Stimulated activated CD4-positive, alpha-beta T cell treated with anti-CD3 and anti-CD28 coated beads, Interleukin-1b, Interleukin-23, amount 100 ng/mL, for 4 hours (primary cell): ENCODE data around the gene NSUN4.
"Not testable (repeated sequence)": the region's sequence is repeated elsewhere in the genome, so short reads cannot be mapped to it uniquely, and the experiment has no call there.

Experiments
- DNase-seq, 2 donors: peaks; one replicate each; pipeline ENCODE4 v3.0.0-alpha.2; 2020; ENCODE audit warnings: low read depth in 2 of 2

Gene NSUN4

GRCh38 chr1:46340404-46341221 is at the start of gene NSUN4:
NSUN4 (plus strand) TSS chr1:46340807; CDS start chr1:46340827, 20 bp downstream.
- peak; percentile 74 to 81 for DNase-seq

- no peak for DNase-seq
These were observed 45.3 kb upstream of the NSUN4 start for GRCh38 chr1:46295306-46295705.

- DNase-seq: no peak
These were observed 42.2 kb upstream of the NSUN4 start for GRCh38 chr1:46298387-46298786.

DNA sequence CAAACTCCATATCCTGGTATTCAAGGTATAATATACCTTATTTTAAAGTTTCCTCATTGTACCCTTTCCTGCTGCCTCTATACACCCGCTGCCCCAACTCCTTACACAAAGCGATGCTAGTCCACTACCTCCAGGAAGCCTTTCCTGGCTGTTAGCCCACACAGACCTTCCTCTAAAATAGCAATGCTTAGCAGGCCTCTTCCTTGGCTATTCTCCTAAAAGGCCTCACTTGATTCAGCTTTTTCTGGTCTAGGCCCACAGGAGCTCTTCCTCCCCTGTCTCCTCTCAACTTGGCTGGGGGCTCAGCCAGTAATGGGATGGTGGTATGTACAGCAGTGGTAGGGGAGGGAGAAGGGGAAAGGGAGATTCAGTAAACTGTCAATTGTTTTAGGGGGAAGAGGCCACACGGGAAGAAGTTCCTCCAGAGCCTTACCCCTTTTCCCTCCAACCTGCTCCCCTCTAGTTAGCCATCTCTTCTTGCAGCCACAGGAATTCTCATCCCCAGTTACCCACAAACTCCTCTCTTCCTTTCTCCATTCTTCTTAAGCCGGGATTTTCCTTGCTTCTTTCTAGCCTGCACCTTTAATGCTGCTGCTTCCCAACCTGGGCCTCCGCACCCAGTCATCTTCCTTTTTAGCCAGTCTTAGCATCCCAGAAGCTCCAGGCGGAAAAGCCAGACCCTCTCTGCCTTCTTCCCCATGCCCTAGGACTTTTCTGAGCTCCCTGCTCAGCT is 39.8 kb upstream of the NSUN4 start:
- DNase-seq: no peak

DNA sequence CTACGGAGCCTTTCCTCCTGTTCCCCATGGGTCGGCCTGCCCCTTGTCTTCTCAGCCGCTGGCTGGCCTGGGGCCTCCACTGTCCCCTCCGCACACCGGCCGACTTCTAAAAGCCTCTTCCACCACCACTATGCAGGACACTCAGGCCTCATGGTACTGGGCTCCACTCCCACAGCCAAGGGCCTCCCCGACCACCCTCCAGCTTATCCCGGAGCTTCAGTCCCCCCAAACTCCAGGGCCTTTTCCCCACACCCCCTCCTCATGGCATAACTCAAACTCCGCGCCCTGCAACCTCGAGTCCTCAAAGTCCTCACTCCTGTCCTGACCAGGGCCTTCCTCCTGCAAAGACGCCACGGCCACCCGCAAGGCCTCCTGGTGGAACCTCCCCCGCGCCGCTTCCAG is 39.2 kb upstream of the NSUN4 start:
- DNase-seq: no peak

DNA sequence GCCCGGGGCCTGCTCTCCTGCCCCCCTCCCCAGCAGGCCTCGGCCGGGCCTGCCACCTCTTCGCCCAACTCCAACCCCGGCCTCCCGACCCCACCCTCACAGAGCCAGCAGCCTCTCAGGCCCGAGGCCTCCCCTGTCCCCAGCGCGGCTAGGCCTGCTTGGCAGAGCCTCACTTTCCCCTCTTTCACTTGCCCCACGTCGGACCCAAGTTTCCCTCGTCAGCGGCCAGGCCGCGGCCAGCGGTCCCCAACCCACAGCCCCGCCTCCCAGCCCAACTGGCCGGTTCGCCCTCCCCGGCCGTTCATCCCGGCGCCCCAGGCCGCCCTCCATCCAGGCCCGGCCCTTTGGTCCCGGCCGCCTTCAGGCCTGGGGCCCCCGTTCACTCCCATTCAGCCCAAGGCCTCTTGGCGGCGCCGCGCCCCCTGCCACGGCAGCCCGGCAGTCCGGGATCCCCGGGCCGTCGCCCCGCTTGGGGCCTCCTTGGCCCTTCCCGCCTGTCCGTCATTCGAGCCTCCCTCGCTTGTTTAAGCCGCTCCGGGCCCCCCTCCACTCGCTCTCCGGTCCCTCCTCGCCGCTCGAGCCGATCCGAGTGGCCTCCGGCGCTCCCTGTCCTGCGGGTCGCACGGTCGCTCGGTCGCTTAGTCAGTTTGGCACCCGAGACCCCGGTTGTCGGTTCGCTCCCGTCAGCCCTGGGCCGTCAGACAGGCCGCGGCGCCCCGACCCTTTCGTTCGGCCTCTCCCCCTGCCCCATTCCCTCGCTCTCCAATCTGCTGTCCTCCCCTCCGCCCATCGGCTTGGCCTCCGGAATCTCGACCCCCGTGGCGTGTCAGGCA is 38.6 kb upstream of the NSUN4 start:
- peak in 1 of 2 donors; percentile 50 for DNase-seq

DNA sequence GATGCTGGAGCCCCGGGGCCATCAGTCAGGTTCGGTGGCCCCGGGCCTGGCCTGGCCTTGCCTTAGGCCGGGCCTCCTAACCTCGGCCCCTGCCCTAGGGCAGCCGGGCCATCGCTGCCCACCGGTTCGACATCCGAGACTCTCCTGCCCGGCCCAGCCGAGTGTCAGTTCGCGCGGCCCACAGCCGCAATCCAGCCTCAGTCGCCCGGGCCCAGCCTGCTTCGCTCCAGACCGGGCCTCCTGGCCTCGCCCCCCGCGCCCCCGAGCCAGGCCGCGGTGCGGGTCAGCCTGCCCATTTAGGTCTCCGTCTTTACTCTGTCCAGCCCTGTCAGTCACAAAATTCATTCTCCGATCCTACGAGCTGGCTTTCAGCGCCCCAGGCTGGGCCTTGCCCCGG is 38.0 kb upstream of the NSUN4 start:
- DNase-seq: peak in 1 of 2 donors; percentile 10

DNA sequence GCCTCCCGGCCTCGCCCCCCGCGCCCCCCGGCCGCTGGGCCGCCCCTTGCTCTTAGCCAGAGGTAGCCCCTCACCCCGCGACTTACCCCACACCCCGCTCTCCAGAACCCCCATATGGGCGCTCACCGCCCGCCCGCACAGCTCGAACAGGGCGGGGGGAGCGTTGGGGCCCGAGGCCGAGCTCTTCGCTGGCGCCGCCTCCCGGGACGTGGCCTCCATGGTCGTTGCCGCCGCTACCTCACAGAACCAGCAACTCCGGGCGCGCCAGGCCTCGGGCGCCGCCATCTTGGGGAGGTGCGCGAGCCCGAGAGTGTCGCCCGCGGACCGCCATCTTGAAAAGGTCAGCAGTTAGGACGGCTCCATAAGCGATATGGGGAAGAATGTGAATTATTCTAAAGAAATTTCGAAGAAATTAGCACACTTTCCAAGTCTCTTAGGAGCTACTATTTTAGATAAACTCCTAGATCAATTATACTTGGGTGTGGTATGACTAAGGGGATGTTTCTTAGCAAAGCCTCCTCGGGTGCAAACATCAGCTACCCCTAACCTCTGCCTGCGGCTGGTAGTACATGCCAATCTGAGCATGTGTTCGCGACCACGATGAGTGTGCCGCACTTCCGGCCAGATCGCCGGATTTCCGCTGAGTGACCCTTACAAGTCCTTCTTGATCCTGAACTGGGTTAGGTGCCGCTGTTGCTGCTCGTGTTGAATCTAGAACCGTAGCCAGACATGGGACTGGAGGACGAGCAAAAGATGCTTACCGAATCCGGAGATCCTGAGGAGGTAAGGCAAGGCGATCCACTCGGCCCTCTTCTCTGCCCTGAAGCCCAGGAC is 37.4 kb upstream of the NSUN4 start, which contains the start of the genes LRRC41 and UQCRH:
Gene LRRC41, minus strand, starts transcription at position 579 of the 834 bp plus-strand sequence. Its CDS starts 294 bp downstream, at position 285.
Gene UQCRH, plus strand, starts transcription at position 661 of the 834 bp plus-strand sequence. Its CDS starts 69 bp downstream, at position 730.
- DNase-seq: peak; percentile 84 to 88

DNA sequence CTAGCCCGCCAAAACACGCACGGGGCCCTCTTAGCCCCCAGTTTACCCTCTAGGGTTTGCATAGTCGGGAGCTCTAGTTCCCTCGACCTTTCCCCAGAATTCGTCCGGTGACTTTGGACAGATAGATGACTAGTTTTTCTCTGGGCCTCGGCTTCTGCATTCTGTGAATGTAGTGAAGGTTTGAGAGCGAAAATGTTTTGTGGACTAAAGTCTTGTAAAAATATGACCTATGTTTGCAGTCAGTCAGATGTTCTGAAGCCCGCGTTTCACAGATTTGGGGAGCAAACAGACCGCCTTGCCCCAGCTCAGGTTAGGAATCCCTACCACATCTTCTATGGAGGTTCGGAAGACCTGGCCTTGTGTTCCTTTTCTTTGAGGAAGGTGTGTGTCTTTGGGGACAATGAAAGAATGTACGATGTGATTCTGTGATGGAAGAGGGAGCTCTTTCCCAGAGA is 36.7 kb upstream of the NSUN4 start:
- DNase-seq: no peak

DNA sequence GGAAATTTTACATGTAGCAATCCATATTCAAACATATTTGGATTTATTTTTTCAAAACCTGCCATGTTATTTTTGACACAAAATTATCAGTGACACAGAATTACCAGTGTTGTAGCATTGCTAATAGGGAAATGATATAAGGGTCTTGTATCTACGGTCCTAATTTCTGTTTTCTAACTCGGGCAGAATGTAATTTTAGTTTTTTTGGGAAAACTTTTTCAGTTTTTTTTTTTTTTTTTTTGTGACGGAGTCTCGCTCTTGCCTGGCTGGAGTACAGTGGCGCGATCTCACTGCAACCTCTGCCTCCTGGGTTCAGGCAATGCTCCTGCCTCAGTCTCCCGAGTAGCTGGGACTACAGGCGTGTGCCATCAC is 34.5 kb upstream of the NSUN4 start:
- DNase-seq: no peak

DNA sequence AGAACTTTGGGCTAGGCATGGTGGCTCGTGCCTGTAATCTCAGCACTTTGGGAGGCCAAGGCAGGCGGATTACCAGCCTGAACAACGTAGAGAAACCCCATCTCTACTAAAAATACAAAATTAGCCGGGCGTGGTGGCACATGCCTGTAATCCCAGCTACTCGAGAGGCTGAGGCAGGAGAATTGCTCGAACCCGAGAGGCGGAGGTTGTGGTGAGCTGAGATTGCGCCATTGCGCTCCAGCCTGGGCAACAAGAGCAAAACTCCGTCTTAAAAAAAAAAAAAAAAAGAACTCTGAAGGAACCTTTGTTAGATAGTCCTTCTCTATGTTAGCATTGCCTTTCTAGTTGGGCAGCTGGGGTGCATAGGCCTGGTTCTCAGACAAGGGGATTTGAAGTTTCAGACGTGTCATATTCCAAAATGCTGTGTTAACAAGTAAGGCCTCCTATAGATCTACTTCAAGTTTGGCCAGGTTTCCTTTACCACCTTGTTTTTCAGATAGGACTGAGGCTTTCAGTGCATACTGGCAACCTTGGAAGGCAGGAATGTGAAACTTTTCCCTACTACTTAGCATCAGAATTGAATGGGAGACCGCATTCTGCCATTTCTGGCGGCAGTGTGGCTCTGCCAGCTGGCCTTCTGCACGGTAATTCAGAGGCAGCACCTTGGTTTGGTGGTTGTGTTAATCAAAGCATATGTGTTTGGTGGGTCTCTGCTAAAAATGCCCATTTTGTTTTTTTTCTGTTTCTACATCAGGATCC is 31.0 kb upstream of the NSUN4 start:
- no peak for DNase-seq

- no peak for DNase-seq
These were observed 30.3 kb upstream of the NSUN4 start for GRCh38 chr1:46310321-46310720.

DNA sequence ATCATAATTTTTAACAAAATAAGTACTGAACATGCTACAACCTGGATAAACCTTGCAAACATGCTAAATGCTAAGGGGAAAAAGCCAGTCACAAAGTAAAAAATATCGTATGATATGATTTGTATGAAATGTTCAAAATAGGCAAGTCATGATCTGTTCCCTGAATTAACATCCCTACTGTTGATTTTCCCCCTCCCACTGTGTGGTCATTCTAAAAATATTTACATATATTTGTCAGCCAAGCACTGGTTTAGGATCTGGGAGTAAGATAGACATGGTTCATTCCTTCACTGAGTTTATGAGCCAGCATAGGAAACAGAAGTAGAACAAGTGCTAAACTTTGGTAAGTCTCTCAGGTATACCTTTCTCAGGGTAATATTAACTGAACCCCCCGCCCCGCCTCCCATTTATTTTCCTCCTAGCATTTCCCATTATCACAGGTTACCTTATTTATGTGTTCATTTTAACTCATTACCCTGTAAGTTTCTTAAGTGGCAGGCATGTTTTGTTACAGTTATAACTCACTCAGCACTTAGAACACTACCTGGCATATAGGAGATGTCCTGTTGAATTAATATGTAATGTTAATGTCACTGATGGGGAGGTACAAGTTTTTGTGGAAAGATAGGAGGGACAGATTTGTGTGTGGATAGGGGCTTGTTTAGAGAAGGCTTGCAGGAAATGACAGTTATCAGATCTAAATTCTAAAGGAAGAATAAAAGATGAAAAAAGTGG is 24.8 kb upstream of the NSUN4 start:
- DNase-seq: no peak

DNA sequence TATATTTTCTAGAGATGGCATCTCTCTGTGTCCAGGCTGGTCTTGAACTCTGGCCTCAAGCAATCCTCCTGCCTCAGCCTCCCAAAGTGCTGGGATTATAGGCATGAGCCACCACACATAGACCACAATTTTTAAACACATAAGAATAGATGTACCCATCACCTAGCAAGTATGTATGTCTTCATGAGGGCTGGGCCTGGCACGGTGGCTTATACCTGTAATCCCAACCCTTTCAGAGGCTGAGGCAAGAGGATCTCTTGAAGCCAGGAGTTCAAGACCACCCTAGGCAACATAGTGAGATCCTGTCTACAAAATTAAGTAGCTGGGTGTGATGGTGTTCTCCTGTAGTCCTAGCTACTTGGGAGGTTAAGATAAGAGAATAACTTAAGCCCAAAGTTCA is 23.3 kb upstream of the NSUN4 start:
- DNase-seq: no peak

DNA sequence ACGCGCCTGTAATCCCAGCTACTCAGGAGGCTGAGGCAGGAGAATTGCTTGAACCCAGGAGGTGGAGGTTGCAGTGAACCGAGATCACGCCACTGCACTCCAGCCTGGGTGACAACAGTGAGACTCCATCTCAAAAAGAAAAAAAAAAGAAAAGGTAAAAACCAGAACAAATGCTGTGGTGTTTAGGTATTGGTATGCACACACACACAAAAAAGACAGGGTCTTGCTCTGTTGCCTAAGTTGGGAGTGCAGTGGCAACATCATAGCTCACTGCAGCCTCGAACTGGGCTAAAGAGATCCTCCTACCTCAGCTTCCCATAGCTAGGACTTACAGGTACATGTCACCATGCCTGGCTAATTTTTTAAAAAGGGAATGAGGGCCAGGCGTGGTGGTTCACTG is 21.3 kb upstream of the NSUN4 start:
- not testable (repeated sequence) for DNase-seq

- not testable (repeated sequence) for DNase-seq
These were observed 20.4 kb upstream of the NSUN4 start for GRCh38 chr1:46319960-46320914.

- DNase-seq: not testable (repeated sequence)
These were observed 18.4 kb upstream of the NSUN4 start for GRCh38 chr1:46322191-46322590.
